ENCODE data around the gene BSDC1.

BSDC1 gene

DNA sequence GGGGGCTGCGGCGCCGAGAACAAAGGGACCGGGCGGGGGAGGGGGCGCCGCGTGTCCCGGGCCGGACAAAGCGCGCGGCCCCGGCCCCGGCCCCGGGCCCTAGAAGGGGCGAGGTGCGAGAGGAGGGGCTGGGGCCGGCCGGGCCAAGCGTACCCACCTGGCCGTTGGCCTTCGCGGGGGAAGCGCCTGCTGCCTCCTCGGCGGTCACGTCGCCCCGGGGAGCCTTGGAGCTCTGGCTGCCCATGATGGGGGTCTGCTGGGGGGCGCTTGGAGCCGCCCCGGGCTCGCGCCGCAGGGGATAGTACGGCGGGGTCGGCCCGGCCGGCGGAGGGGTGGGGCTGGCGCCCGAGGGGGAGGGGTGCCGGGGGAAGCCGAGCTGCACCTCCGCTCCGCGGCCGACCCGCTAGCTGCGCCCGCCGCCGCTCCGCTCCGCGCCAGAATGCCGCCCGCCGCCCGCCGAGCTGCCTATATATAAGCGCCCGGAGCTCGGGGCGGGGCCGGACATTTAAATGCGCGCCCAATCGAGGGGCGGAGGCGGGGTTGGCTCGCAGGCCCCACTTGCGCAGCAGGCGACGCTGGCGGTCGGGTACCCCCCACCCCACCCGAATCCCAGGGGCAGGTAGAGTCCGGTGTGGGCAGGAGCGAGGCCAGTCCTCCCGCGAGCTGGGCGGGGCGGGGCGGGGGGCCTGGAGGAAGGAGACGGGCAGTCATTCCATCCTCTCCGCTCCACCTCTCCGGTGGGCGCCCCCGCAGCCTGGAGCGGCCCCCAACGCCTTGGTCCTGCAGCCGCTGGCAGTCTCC lies 58.3 kb downstream of the BSDC1 start, which contains the start of gene MARCKSL1:
MARCKSL1 (minus strand) TSS at position 444 of the 801 bp plus-strand sequence; CDS start at position 244, 200 bp downstream.
- peak; percentile 14 for DNase-seq (ENCODE audit: low read depth)

GRCh38 chr1:32335535-32335789 lies 58.8 kb downstream of the BSDC1 start:
- no peak for DNase-seq (ENCODE audit: low read depth)

DNA sequence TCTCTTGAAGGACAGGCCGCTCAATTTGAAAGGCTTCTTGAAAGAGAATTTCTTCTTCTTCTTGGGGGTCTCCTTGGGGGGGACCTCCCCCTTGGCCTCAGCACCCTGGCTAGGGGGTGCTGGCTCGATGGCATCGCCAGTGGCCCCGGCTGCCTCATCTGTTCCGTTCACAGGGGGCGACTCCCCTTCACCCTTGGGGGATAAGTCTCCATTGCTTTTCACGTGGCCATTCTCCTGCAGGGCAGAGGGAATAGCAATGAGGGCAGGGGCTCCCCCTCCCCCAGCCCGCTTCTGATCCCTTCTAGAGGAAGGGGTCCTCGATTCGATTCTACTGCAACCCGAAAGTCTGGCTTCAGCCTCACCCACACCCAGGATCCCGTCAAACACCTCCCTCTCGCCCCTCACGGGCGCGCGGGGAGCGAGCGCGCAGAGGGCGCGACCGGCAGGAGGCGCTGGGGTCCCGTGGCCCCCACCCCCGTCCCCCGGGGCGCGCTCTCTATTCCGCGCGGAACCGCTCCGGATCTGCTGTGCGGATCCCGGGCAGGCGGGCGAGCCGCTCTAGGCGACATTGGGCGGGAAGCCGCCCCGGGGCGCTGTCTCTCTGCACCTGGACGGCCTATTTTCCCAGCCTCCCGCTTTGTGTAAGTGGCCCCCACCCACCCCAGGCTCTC lies 59.2 kb downstream of the BSDC1 start:
- no peak for DNase-seq (ENCODE audit: low read depth)

- DNase-seq (ENCODE audit: low read depth): no peak
These were observed 59.9 kb downstream of the BSDC1 start for GRCh38 chr1:32334274-32334861.

GRCh38 chr1:32333251-32333963 lies 60.8 kb downstream of the BSDC1 start:
- DNase-seq (ENCODE audit: low read depth): no peak

DNA sequence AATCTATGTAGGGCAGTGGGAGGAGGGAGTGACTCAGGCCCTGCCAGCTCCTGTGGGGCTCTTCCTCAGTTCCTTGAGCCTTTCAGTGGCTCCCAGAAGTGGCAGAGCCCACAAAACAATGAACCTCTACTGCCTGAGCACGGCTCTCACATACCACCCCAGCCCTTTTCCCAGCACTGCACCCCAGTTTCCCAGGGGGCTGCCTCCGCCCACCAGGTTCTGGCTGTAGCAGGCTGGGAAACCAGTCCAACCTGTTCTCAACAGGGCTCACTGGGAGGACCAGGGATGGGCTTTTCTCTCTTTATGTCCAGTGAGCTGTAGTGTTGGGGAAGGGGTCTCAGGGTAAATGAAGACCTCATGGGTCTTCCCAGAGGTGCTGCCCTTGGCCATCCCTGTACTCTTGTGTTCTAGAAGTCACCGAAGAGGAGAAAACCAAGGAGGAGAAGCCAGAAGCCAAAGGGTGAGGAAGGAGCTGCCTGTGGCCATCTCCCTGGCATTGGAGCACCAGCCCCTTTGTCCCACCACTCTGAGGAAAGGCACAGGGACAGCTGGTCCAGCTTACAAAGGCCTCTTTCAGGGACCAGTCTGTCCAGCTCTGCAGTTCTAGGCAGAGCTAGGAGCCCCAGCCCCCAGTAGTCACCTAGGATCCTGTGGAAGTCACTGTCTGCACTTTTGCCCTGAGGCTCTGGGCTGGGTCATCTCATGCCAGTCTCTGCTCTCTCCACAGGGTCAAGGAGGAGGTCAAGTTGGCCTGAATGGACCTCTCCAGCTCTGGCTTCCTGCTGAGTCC lies 61.8 kb downstream of the BSDC1 start:
- DNase-seq (ENCODE audit: low read depth): no peak

- no peak for DNase-seq (ENCODE audit: low read depth)
These were observed 62.7 kb downstream of the BSDC1 start for GRCh38 chr1:32331549-32331948.

GRCh38 chr1:32330558-32331151 lies 63.6 kb downstream of the BSDC1 start:
- DNase-seq (ENCODE audit: low read depth): no peak

- DNase-seq (ENCODE audit: low read depth): no peak
These were observed 64.2 kb downstream of the BSDC1 start for GRCh38 chr1:32329931-32330466.

DNA sequence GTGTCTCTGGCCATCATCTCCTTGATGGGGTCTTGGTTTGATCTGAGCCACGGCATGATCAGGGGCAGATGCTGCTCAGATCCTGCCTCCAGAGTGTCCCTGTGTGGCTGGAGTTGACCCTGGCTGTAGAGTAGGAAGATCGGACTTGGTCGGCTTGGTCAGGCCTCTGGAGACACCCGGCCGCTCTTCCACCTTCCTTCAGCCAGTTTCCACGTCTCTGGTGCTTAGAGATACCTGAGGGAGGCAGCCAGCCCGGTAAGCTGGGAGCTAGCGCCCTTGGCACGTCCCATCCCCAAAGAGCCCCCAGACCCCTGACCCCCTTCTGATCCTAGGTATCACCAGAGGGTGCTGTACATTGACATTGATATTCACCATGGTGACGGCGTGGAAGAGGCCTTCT lies 67.0 kb downstream of the BSDC1 start:
- DNase-seq (ENCODE audit: low read depth): no peak

DNA sequence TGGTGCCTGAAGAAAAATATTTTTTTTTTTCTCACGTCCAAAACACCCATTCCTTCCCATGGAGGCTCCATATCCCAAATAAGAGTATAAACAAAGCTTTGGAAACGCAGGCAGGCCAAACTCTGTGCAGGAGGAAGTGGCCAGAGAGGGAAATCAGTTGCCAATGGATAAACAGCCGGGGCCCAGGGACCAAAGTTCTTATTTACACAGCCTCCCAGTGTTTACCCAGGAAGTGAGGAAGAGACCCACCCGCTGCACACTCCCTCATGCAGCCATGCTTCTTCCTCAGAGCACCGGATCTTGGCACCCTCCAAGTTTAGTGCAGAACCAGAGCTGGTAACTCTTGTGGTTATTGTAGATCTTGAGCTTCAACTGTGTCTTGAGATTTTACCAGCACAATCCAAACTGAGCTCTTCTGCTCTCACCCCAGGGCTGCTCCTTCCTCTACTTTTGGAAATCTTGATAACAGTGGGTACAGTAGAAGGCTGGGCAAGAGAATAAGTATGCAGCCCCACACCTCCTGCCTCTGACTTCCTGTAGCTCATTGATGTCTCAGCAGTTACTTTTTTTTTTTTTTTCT lies 72.4 kb downstream of the BSDC1 start:
- no peak for DNase-seq (ENCODE audit: low read depth)

GRCh38 chr1:32318127-32318869 lies 75.9 kb downstream of the BSDC1 start:
- no peak for DNase-seq (ENCODE audit: low read depth)

DNA sequence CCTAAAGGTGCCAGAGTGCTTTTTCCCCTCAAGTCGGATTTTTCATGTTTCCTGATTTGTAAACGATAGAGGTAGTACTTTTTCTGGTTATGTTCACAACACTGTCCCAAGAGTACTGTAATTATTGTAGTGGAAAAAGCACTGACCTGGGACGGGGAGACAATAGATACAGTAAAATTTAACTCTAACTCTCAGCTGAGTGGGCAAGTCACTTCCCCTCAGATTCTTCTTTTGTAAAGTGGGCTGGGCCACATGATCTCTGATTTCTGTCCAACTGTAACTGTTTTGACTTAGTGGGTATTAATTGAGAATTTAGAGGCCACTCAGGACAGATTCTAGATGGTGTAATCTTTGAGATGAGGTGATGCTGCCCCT lies 77.4 kb downstream of the BSDC1 start:
- DNase-seq (ENCODE audit: low read depth): no peak

Data from fibroblast of the conjunctiva (primary cell).